ENCODE data around the gene NPAS2. TPM values are rescaled to one million over a fixed set of nuclear protein-coding genes. Genes with fewer than 3 reads are reported as not detected.

NPAS2 gene
- total and polyA plus RNA-seq, 2 donors from 2014 or later, result 8.4 to 44.5 TPM

DNA sequence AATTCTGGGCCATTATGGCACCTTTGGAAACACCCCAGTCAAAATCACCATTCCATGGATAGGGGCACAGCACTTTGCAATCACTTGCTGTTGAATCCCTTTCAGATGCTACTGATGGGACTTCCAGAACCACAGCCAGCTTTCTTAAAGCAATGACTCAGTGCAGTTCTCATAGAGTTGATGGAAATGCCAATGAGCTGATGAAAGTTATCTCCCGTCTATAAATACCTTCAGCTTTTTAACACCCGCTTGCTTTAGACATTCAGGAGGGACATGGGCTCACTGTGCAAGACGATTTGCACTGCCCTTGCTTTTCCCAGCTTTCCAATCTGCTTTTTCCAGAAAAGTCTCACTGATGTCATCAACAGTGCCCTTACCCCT lies 115.4 kb downstream of the NPAS2 start:
- no peak for DNase-seq
- Histone ChIP-seq H3K4me3 (ENCODE audit: low read length in 3 of 3) (no peak overlapping the region), H3K9ac (ENCODE audit: low read length in 3 of 3) (no peak overlapping the region), H3K9me3 (ENCODE audit: control insufficient read depth in 2 of 3, insufficient read depth in 1 of 3, low read length in 3 of 3) (no peaks in the 10 kb centered on the region), H3K36me3 (ENCODE audit: control insufficient read depth in 2 of 3, insufficient read depth in 3 of 3, low read length in 3 of 3) (peaks cover 0 to 16% (median 3%) of the 10 kb centered on the region in 3 donors), H3K27me3 (ENCODE audit: control insufficient read depth, insufficient read depth, low read length) (no peaks in the 10 kb centered on the region), H3K4me1 (ENCODE audit: control insufficient read depth in 2 of 3, insufficient read depth in 2 of 3, low read depth in 1 of 3, low read length in 3 of 3) (no peaks in the 10 kb centered on the region), H3K27ac (ENCODE audit: low read depth in 2 of 2, low read length in 2 of 2) (no peak overlapping the region)
- TF ChIP-seq, protein P1, sequence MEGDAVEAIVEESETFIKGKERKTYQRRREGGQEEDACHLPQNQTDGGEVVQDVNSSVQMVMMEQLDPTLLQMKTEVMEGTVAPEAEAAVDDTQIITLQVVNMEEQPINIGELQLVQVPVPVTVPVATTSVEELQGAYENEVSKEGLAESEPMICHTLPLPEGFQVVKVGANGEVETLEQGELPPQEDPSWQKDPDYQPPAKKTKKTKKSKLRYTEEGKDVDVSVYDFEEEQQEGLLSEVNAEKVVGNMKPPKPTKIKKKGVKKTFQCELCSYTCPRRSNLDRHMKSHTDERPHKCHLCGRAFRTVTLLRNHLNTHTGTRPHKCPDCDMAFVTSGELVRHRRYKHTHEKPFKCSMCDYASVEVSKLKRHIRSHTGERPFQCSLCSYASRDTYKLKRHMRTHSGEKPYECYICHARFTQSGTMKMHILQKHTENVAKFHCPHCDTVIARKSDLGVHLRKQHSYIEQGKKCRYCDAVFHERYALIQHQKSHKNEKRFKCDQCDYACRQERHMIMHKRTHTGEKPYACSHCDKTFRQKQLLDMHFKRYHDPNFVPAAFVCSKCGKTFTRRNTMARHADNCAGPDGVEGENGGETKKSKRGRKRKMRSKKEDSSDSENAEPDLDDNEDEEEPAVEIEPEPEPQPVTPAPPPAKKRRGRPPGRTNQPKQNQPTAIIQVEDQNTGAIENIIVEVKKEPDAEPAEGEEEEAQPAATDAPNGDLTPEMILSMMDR (IDR thresholded peaks at IDR 0.05; ENCODE audit: borderline replicate concordance, extremely low read depth, insufficient read depth), result no peak
- intact Hi-C loops (cut with DNase I), result no loop called here
- FAIRE-seq, result no peak

GRCh38 chr2:100936070-100936741 lies 116.3 kb downstream of the NPAS2 start:
- intact Hi-C loops (cut with DNase I), result no loop called here
- no peaks in the 10 kb centered on the region for H3K4me1 ChIP-seq (ENCODE audit: control insufficient read depth in 2 of 3, insufficient read depth in 2 of 3, low read depth in 1 of 3, low read length in 3 of 3)
- DNase-seq, result no peak
- TF ChIP-seq, protein P1 (IDR thresholded peaks at IDR 0.05; ENCODE audit: borderline replicate concordance, extremely low read depth, insufficient read depth), result no peak
- no peaks in the 10 kb centered on the region for H3K9me3 ChIP-seq (ENCODE audit: control insufficient read depth in 2 of 3, insufficient read depth in 1 of 3, low read length in 3 of 3)
- FAIRE-seq, result no peak
- H3K9ac ChIP-seq (ENCODE audit: low read length in 3 of 3), result no peak overlapping the region
- H3K27me3 ChIP-seq (ENCODE audit: control insufficient read depth, insufficient read depth, low read length), result no peaks in the 10 kb centered on the region
- H3K4me3 ChIP-seq (ENCODE audit: low read length in 3 of 3), result no peak overlapping the region
- peaks cover 0 to 16% (median 3%) of the 10 kb centered on the region in 3 donors for H3K36me3 ChIP-seq (ENCODE audit: control insufficient read depth in 2 of 3, insufficient read depth in 3 of 3, low read length in 3 of 3)
- no peak overlapping the region for H3K27ac ChIP-seq (ENCODE audit: low read depth in 2 of 2, low read length in 2 of 2)

- intact Hi-C loops (cut with DNase I), result no loop called here
- TF ChIP-seq, protein P1 (IDR thresholded peaks at IDR 0.05; ENCODE audit: borderline replicate concordance, extremely low read depth, insufficient read depth), result no peak
- no peak for DNase-seq
- Histone ChIP-seq H3K36me3 (ENCODE audit: control insufficient read depth in 2 of 3, insufficient read depth in 3 of 3, low read length in 3 of 3) (peaks cover 0 to 16% (median 3%) of the 10 kb centered on the region in 3 donors), H3K4me1 (ENCODE audit: control insufficient read depth in 2 of 3, insufficient read depth in 2 of 3, low read depth in 1 of 3, low read length in 3 of 3) (no peaks in the 10 kb centered on the region), H3K9me3 (ENCODE audit: control insufficient read depth in 2 of 3, insufficient read depth in 1 of 3, low read length in 3 of 3) (no peaks in the 10 kb centered on the region), H3K4me3 (ENCODE audit: low read length in 3 of 3) (no peak overlapping the region), H3K27me3 (ENCODE audit: control insufficient read depth, insufficient read depth, low read length) (no peaks in the 10 kb centered on the region), H3K27ac (ENCODE audit: low read depth in 2 of 2, low read length in 2 of 2) (no peak overlapping the region), H3K9ac (ENCODE audit: low read length in 3 of 3) (no peak overlapping the region)
- FAIRE-seq, result no peak
These were observed 117.1 kb downstream of the NPAS2 start for GRCh38 chr2:100936972-100937542.
